ENCODE data around the gene PLA2G4B. TPM values are rescaled to one million over a fixed set of nuclear protein-coding genes. Genes with fewer than 3 reads are reported as not detected.

The PLA2G4B gene
- total and polyA plus RNA-seq, 2 donors (not counting 1 experiment from before 2014, with no cell fraction given): 22.6 to 33.2 TPM

DNA sequence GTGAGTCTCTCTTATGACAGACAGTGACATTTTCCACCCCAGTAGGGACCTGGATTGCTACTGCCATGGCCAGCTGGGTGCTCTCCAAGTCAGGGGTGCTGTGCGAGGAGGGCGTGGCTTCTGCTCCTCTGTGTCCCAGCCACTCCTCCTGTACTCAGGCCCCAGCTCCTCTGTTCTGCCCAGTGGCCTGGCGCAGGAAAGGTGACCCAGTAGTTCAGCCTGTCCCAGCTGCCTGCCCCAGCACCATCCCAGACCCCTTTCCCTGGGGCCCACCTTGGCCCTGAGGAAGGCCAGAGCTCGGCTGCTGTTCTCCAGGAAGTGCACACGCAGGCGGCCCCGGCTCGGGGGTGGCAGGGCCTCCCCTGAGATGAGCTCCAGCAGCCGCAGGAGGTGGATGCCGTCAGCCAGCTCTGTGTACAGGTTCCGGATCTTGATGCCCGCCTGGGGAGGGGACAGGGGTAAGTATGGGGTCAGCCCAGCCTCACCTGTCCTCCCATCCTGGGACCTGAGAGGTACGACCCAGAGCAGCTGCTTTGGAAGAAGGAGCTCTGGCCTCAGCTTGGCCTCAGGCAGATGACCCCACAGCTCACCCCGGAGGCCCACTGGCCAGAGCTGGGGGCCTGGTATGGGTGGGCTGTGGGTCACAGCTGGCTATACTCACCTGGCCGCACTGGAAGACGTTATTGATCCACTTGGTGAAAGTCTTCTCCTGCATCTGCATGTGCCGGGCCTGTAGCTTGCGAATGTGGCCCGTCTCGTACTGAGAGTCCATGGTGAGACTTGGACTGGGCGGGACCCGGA is 54.2 kb downstream of the PLA2G4B start:
- CTCF ChIA-PET: interaction anchor here (0.6 to 11.0 kb wide), 8 partner anchors 10 to 204 kb away, joined by 3 to 81 read pairs (median 4); no protein-coding TSS in a partner anchor
- POLR2A ChIA-PET: interaction anchor here (1.1 to 1.3 kb wide), 2 partner anchors 83 to 233 kb away, joined by 4 to 6 read pairs; partner anchors contain the start of gene MGA
- TF ChIP-seq EZH2 (IDR thresholded peaks at IDR 0.05; ENCODE audit: borderline replicate concordance, insufficient read depth, low read depth, low read length, poor library complexity, severe bottlenecking): no peak
- TF ChIP-seq, protein P1, sequence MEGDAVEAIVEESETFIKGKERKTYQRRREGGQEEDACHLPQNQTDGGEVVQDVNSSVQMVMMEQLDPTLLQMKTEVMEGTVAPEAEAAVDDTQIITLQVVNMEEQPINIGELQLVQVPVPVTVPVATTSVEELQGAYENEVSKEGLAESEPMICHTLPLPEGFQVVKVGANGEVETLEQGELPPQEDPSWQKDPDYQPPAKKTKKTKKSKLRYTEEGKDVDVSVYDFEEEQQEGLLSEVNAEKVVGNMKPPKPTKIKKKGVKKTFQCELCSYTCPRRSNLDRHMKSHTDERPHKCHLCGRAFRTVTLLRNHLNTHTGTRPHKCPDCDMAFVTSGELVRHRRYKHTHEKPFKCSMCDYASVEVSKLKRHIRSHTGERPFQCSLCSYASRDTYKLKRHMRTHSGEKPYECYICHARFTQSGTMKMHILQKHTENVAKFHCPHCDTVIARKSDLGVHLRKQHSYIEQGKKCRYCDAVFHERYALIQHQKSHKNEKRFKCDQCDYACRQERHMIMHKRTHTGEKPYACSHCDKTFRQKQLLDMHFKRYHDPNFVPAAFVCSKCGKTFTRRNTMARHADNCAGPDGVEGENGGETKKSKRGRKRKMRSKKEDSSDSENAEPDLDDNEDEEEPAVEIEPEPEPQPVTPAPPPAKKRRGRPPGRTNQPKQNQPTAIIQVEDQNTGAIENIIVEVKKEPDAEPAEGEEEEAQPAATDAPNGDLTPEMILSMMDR (IDR thresholded peaks at IDR 0.05): no peak
- intact Hi-C loops (cut with micrococcal nuclease): loop anchor here (10.0 kb wide), 1 partner anchor 988 kb away; no protein-coding TSS in a partner anchor
- Histone ChIP-seq H3K9ac (ENCODE audit: low read length) (peak overlapping the region; percentile 49), H2AFZ (ENCODE audit: insufficient read depth, low read depth, low read length, poor library complexity, severe bottlenecking) (peak overlapping the region; percentile 75), H3K9me3 (ENCODE audit: control extremely low read depth in 1 of 3, control insufficient read depth in 2 of 3, insufficient read depth in 1 of 3, low read length in 2 of 3) (peaks cover 0 to 20% (median 2%) of the 10 kb centered on the region in 3 donors), H3K4me2 (replicated peaks; ENCODE audit: low read depth, low read length, poor library complexity, severe bottlenecking) (peak overlapping the region; percentile 77), H3K4me1 (ENCODE audit: control insufficient read depth in 2 of 2, insufficient read depth in 2 of 2, low read length in 2 of 2) (peaks cover 52 to 60% of the 10 kb centered on the region in 2 donors), H3K4me3 (ENCODE audit: control extremely low read depth in 1 of 5, extremely low read depth in 1 of 5, insufficient read depth in 1 of 5, low read depth in 2 of 5, low read length in 4 of 5) (peak overlapping the region in 2 of 5 experiments; percentile 21 to 23), H3K27ac (ENCODE audit: low read length in 2 of 2) (peak overlapping the region in 1 of 2 donors; percentile 43), H4K20me1 (ENCODE audit: control insufficient read depth, insufficient read depth, low read length, poor library complexity, severe bottlenecking) (no peaks in the 10 kb centered on the region), H3K36me3 (replicated peaks in 1 of 2; ENCODE audit: control extremely low read depth in 1 of 2, control insufficient read depth in 1 of 2, extremely low read depth in 1 of 2, insufficient read depth in 2 of 2, low read length in 1 of 2) (peaks cover 0 to 2% of the 10 kb centered on the region in 2 experiments), H3K79me2 (ENCODE audit: control insufficient read depth, insufficient read depth, low read length) (peaks cover 4% of the 10 kb centered on the region), H3K27me3 (replicated peaks in 1 of 4; ENCODE audit: control extremely low read depth in 1 of 4, control insufficient read depth in 3 of 4, insufficient read depth in 4 of 4, low read length in 3 of 4) (no peaks in the 10 kb centered on the region)
- no peaks in the 10 kb centered on the region for H3K9me3 Mint-ChIP-seq (ENCODE audit: insufficient read depth)
- ATAC-seq (ENCODE audit: low read depth) (peak; percentile 22), DNase-seq (peak; percentile 66)
- H3K4me3 Mint-ChIP-seq: peak overlapping the region; percentile 73
- 59% methylated on average over 22 of the region's 22 CpGs for WGBS (ENCODE audit: insufficient coverage)
- H3K27me3 Mint-ChIP-seq: no peaks in the 10 kb centered on the region
- H3K27ac Mint-ChIP-seq: peak overlapping the region; percentile 87
- peaks cover 56% of the 10 kb centered on the region for H3K4me1 Mint-ChIP-seq
